Right lobe of liver (tissue), 4 donors: ENCODE data around the gene USP1.

Source experiments
- POLR2A ChIP-seq: fragments of 450-650 bp; IDR thresholded peaks from one replicate; pipeline ENCODE4 v1.6.1; 2017; ENCODE audit warnings: antibody characterized with exemption, mild to moderate bottlenecking
- TF ChIP-seq, protein P1 (sequence below), 4 donors: fragments of 200-600 bp in 3 of 4; fragments of 450-650 bp in 1 of 4; IDR thresholded peaks; one replicate each; pipeline versions ENCODE4 v1.5.1 to v1.8.0; 2016 to 2022; ENCODE audit warnings: antibody characterized with exemption in 4 of 4, mild to moderate bottlenecking in 2 of 4
- donor health status: DM: no; HTN: no; CAD: no.
- donor health status: DM: no; HTN: no; CAD: no.
- donor health status: DM: no; HTN: yes; CAD: no.

DNA sequence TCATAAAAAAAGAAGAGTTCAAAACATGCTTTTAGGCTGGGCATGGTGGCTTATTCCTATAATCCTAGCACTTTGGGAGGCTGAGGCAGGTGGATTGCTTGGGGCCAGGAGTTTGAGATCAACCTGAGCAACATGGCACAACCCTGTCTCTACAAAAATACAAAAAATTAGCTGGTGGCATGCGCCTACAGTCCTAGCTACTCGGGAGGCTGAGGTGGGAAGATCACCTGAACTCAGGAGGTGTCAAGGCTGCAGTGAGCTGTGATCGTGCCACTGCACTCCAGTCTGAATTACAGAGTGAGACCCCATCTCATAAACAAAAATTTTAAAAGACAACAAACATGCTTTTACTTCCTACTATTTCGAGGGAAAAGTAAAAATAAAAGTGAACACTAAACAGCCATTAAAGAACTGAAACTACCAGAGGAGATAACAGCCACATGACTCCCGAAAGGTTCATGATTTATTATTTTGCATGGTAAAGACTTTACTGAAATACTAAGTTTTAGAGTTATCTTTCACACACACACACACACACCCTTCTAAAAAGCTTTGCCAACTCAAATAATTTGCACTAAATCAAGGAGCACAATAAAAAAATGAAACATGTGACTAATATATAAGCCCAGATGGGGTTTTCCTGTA is 48.1 kb downstream of the USP1 start:
- no peak for TF ChIP-seq POLR2A
- TF ChIP-seq, protein P1, sequence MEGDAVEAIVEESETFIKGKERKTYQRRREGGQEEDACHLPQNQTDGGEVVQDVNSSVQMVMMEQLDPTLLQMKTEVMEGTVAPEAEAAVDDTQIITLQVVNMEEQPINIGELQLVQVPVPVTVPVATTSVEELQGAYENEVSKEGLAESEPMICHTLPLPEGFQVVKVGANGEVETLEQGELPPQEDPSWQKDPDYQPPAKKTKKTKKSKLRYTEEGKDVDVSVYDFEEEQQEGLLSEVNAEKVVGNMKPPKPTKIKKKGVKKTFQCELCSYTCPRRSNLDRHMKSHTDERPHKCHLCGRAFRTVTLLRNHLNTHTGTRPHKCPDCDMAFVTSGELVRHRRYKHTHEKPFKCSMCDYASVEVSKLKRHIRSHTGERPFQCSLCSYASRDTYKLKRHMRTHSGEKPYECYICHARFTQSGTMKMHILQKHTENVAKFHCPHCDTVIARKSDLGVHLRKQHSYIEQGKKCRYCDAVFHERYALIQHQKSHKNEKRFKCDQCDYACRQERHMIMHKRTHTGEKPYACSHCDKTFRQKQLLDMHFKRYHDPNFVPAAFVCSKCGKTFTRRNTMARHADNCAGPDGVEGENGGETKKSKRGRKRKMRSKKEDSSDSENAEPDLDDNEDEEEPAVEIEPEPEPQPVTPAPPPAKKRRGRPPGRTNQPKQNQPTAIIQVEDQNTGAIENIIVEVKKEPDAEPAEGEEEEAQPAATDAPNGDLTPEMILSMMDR (IDR thresholded peaks at IDR 0.05): no peak
